ENCODE measurements around the gene PLXNB1. TPM values are rescaled to one million over a fixed set of nuclear protein-coding genes. Genes with fewer than 3 reads are reported as not detected.

Gene PLXNB1
- total and polyA plus RNA-seq, 2 of the 13 experiments (the other 11 are each of a cell fraction or from before 2014, with no cell fraction given), result 86.0 to 143 TPM

DNA sequence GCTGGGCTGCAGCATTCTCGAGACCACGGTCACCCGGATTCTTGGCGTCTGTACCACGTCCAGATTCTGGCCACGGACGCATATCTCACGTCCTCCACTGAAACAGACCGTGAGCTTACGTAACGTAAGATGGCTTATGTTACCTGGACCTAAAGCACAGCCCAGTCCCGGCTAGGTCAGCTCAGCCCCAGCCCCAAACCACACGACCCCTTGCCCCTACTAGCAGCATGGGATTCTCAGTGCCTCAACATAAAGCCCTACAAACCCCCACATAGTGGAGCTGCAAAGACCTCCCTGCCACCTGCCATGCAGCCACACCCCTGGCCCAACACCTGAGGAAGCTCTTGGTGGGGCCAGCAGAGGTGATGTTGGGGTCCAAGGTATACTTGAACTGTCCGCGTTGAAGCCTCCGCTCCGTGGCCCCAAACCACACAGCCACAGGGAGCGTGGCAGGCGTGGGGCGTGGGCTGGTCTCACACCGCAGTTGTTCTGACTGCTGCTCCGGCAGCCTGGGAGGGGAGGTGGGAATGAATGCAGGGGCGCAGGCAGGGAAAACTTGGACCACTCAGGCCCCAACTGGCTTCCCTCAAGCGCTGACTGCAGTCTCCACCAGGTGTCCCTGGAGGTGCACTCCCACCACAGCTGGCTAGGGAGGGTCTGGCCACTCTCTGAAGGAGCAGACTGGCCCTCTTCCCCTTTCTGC is 14.5 kb downstream of the PLXNB1 start:
- Histone ChIP-seq H3K9ac (ENCODE audit: insufficient read depth, low read depth, low read length) (no peak overlapping the region), H2AFZ (ENCODE audit: low read length) (no peak overlapping the region), H3K4me1 (ENCODE audit: insufficient read depth, low read length) (no peaks in the 10 kb centered on the region), H3K79me2 (ENCODE audit: insufficient read depth, low read length) (no peaks in the 10 kb centered on the region), H3K27ac (ENCODE audit: extremely low read length, insufficient read depth, low read length) (no peak overlapping the region), H3K27me3 (ENCODE audit: control insufficient read depth in 1 of 2, insufficient read depth in 2 of 2, low read length in 2 of 2) (no peaks in the 10 kb centered on the region), H4K20me1 (ENCODE audit: insufficient read depth, low read length) (peaks cover 14% of the 10 kb centered on the region; the same call in 1 of the 2 replicates), H3K4me3 (replicated peaks in 1 of 3; ENCODE audit: insufficient read depth in 1 of 3, low read depth in 2 of 3, low read length in 3 of 3) (no peak overlapping the region), H3K36me3 (replicated peaks in 1 of 2; ENCODE audit: control insufficient read depth in 1 of 2, insufficient read depth in 2 of 2, low read length in 2 of 2) (peaks cover 81 to 99% of the 10 kb centered on the region in 2 experiments), H3K4me2 (ENCODE audit: low read depth, low read length) (no peak overlapping the region), H3K9me3 (ENCODE audit: low read length) (no peaks in the 10 kb centered on the region)
- intact Hi-C loops (cut with micrococcal nuclease; ENCODE audit: unreplicated experiment), result no loop called here
- ATAC-seq (peak; percentile 30), FAIRE-seq (no peak), DNase-seq (ENCODE audit: low spot score) (no peak)
- ChIA-PET CTCF (ENCODE audit: low intra/inter-chr PET ratio, low total read pairs) (interaction anchor here (2.7 to 4.1 kb wide), 2 partner anchors 19 to 20 kb away, joined by 9 to 25 read pairs; no protein-coding TSS in a partner anchor), POLR2A (interaction anchor here (11.1 kb wide), 1 partner anchor 15 kb away, joined by 130 read pairs; the partner anchor contains the start of gene PLXNB1)
- in situ Hi-C loops (cut with HindIII; ENCODE audit: extremely low pct_ligation_motif_present, low pct_unique_long_range_greater_than_20kb), result no loop called here
- BruUV-seq (replicated peaks), result no TSS peak
- 93% methylated on average over 16 of the region's 24 CpGs for WGBS (ENCODE audit: low lambda C conversion rate)
- TF ChIP-seq ZNF75D (CRISPR knock-in tag; IDR thresholded peaks at IDR 0.05; ENCODE audit: borderline replicate concordance), result no peak
- TF ChIP-seq LCORL (IDR thresholded peaks at IDR 0.05), result no peak
- no peak for TF ChIP-seq LCORL (CRISPR knock-in tag; IDR thresholded peaks at IDR 0.05)
- TF ChIP-seq ZBTB7B (CRISPR knock-in tag; IDR thresholded peaks at IDR 0.05), result no peak
- no peak for TF ChIP-seq ZNF562 (CRISPR knock-in tag; IDR thresholded peaks at IDR 0.05; ENCODE audit: borderline replicate concordance)
- no peak for TF ChIP-seq ZNF567 (CRISPR knock-in tag; IDR thresholded peaks at IDR 0.05; ENCODE audit: borderline replicate concordance)
- no peak for TF ChIP-seq PHF5A (CRISPR knock-in tag; IDR thresholded peaks at IDR 0.05; ENCODE audit: low read depth, unreplicated experiment)
- TF ChIP-seq ZNF720 (CRISPR knock-in tag; IDR thresholded peaks at IDR 0.05), result no peak
- TF ChIP-seq SNRNP70 (IDR thresholded peaks at IDR 0.05; ENCODE audit: low read depth, low read length), result no peak
- TF ChIP-seq ZNF776 (CRISPR knock-in tag; IDR thresholded peaks at IDR 0.05), result no peak
- TF ChIP-seq ZNF546 (CRISPR knock-in tag; conservative IDR thresholded peaks at IDR 0.05), result no peak
- no peak for TF ChIP-seq ZNF788 (CRISPR knock-in tag; IDR thresholded peaks at IDR 0.05; ENCODE audit: borderline replicate concordance)
- TF ChIP-seq, protein P1, sequence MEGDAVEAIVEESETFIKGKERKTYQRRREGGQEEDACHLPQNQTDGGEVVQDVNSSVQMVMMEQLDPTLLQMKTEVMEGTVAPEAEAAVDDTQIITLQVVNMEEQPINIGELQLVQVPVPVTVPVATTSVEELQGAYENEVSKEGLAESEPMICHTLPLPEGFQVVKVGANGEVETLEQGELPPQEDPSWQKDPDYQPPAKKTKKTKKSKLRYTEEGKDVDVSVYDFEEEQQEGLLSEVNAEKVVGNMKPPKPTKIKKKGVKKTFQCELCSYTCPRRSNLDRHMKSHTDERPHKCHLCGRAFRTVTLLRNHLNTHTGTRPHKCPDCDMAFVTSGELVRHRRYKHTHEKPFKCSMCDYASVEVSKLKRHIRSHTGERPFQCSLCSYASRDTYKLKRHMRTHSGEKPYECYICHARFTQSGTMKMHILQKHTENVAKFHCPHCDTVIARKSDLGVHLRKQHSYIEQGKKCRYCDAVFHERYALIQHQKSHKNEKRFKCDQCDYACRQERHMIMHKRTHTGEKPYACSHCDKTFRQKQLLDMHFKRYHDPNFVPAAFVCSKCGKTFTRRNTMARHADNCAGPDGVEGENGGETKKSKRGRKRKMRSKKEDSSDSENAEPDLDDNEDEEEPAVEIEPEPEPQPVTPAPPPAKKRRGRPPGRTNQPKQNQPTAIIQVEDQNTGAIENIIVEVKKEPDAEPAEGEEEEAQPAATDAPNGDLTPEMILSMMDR (CRISPR knock-in tag; IDR thresholded peaks at IDR 0.05), result peak; percentile 56
- TF ChIP-seq ESRRA (CRISPR knock-in tag; IDR thresholded peaks at IDR 0.05; ENCODE audit: low read depth), result no peak
- TF ChIP-seq, protein P2, sequence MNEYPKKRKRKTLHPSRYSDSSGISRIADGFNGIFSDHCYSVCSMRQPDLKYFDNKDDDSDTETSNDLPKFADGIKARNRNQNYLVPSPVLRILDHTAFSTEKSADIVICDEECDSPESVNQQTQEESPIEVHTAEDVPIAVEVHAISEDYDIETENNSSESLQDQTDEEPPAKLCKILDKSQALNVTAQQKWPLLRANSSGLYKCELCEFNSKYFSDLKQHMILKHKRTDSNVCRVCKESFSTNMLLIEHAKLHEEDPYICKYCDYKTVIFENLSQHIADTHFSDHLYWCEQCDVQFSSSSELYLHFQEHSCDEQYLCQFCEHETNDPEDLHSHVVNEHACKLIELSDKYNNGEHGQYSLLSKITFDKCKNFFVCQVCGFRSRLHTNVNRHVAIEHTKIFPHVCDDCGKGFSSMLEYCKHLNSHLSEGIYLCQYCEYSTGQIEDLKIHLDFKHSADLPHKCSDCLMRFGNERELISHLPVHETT (CRISPR knock-in tag; conservative IDR thresholded peaks at IDR 0.05), result no peak
- no peak for TF ChIP-seq CHD4 (IDR thresholded peaks at IDR 0.05; ENCODE audit: borderline replicate concordance, low read length)
- TF ChIP-seq AGO2 (optimal IDR thresholded peaks at IDR 0.05; ENCODE audit: low read depth, low read length), result peak; percentile 84
- TF ChIP-seq ZNF605 (CRISPR knock-in tag; IDR thresholded peaks at IDR 0.05), result 0 out of 2 replicates have a peak, but pooled peaks have one; percentile 18
- no peak for TF ChIP-seq CCDC6 (CRISPR knock-in tag; IDR thresholded peaks at IDR 0.05)

Measured in HepG2 (cell line).